Measurements from ENCODE around the gene PIBF1.

The PIBF1 gene

DNA sequence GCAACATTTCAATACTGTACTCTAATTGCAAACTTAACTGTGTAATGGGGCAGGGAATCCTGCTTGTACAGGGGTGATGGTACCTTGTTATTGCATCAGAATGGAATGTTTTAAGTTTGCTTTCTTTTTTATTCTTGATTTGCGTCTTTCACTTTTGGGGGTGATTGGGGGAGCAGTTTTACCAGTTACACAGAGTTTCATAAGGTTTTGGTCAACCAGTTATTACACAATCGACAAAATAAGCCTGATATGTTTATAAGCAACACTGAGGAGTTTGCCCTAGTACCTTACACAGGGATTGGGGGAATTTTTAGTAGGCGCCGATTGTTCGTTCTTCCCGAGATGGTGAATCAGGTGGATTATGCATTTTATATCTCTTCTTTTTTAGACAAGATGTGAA is 279.5 kb downstream of the PIBF1 start:
- DNase-seq: no peak

DNA sequence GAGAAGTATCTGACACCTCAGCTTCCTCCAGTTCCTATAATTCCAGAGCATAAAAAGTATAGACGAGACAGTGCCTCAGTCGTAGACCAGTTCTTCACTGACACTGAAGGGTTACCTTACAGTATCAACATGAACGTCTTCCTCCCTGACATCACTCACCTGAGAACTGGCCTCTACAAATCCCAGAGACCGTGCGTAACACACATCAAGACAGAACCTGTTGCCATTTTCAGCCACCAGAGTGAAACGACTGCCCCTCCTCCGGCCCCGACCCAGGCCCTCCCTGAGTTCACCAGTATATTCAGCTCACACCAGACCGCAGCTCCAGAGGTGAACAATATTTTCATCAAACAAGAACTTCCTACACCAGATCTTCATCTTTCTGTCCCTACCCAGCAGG is 279.9 kb downstream of the PIBF1 start:
- DNase-seq: no peak

DNA sequence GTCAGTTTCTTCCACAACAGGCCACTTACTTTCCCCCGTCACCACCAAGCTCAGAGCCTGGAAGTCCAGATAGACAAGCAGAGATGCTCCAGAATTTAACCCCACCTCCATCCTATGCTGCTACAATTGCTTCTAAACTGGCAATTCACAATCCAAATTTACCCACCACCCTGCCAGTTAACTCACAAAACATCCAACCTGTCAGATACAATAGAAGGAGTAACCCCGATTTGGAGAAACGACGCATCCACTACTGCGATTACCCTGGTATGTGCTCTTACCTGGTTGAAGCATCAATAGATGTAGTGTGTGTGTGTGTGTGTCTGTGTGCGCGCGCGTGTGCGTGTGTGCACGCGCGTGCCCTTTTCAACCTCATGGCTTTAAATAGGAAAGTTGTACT is 280.5 kb downstream of the PIBF1 start:
- no peak for DNase-seq

DNA sequence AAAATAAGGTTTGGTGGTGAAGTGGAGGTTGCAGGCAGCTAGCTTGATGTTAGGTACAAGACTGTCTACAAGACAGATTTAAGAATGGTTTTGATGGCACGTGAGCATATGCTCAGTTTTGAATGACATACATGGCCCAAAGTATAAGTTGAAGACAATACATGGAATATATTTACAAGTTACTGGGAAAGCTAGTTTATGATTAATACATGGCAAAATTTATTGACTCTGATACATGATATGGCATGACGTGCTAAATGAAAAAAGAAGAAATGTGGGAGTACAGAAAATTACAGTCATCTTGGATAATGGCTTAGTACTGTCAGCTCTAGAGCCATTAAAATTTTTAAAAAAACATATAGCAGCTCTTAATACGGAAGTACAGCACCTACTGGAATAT is 281.2 kb downstream of the PIBF1 start:
- no peak for DNase-seq

DNA sequence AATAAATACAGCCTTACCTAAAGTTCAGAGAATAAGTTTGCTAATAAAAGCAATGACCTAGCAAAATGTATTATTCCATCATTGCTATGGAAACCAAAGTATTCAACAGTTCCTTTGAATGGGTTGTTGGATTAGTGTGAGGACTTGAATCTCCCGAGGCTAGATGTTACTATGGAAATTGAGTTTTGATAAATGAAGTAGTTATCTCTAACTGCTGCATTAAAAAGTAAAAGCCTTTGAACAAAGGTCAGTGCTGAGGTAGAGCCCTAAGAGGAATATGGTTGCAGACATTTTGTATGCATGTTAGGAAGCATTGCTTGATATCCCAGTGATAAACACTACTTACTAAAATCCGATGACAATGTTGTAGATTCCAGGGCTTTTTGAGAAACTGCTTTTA is 283.1 kb downstream of the PIBF1 start:
- DNase-seq: no peak

DNA sequence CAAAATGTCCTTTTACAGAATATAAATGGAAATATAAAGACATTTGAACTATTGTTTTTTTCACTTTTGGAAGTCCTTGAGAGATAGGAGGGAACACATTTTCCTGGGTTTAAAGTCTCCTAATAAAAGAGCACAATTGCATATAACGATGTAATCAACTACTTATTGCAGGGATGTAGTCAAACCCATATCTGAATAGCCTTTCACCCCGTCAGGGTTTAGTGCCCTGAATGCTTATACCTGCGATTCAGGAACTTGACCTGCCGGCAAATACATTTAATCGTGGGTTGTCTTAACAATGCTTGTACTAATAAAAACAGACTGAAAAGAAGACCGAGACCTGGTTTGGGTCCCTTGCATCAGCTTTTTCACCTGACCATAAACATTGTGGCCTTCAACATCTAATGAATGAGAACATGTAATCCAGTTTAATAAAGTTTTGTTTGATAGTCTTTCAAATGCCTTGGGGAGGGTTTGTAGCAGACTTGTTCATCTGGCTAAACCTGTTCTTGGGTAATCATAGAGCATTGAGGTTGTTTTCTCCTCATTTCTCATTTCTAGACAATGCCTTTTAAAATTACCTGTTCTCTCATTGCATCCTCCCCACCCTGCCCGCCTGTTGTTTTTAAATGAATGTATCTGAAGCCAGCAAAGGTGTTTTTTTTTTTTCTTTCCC is 283.9 kb downstream of the PIBF1 start:
- no peak for DNase-seq
